GM18951 (cell line): ENCODE measurements around the gene SLC38A8.

Experiments
- POLR2A ChIP-seq: IDR thresholded peaks from 4 replicates; pipeline ENCODE4 v1.6.1; 2011; ENCODE audit warnings: mild to moderate bottlenecking; ENCODE audit not compliant: insufficient read length, insufficient read depth; ENCODE audit errors: extremely low read depth
- in situ Hi-C: fragments of 300-500 bp; cut with MboI; formaldehyde crosslinking; loops from one replicate; pipeline ENCODE4 v1.12.0; 2022; ENCODE audit warnings: low sequenced_read_pairs, mixed read lengths, inconsistent platforms; ENCODE audit not compliant: unreplicated experiment

Gene SLC38A8

GRCh38 chr16:83969771-83970429 lies 72.7 kb downstream of the SLC38A8 start:
- in situ Hi-C loops: loop anchor here (25.0 kb wide), 1 partner anchor 217 kb away; the partner anchor contains the start of genes ADAD2 and TAF1C
- no peak for TF ChIP-seq POLR2A

GRCh38 chr16:83968891-83969649 lies 73.5 kb downstream of the SLC38A8 start:
- in situ Hi-C loops: loop anchor here (25.0 kb wide), 1 partner anchor 218 kb away; the partner anchor contains the start of genes ADAD2 and TAF1C
- TF ChIP-seq POLR2A: no peak

- no peak for TF ChIP-seq POLR2A
- in situ Hi-C loops: loop anchor here (25.0 kb wide), 1 partner anchor 219 kb away; the partner anchor contains the start of genes ADAD2 and TAF1C
These were observed 74.2 kb downstream of the SLC38A8 start for GRCh38 chr16:83968306-83968851.

GRCh38 chr16:83967838-83968305 lies 74.7 kb downstream of the SLC38A8 start, which contains the start of gene NECAB2:
TSS of gene NECAB2 (plus strand) at chr16:83968244. CDS start at chr16:83968649, 405 bp downstream.
- no peak for TF ChIP-seq POLR2A
- in situ Hi-C loops: loop anchor here (25.0 kb wide), 1 partner anchor 219 kb away; the partner anchor contains the start of genes ADAD2 and TAF1C

GRCh38 chr16:83967091-83967490 lies 75.5 kb downstream of the SLC38A8 start:
- TF ChIP-seq POLR2A: no peak
- in situ Hi-C loops: loop anchor here (25.0 kb wide), 1 partner anchor 220 kb away; the partner anchor contains the start of genes ADAD2 and TAF1C

- in situ Hi-C loops: loop anchor here (25.0 kb wide), 1 partner anchor 221 kb away; the partner anchor contains the start of genes ADAD2 and TAF1C
- TF ChIP-seq POLR2A: no peak
These were observed 76.4 kb downstream of the SLC38A8 start for GRCh38 chr16:83966153-83966696.

GRCh38 chr16:83965444-83966152 lies 77.0 kb downstream of the SLC38A8 start:
- TF ChIP-seq POLR2A: no peak
- in situ Hi-C loops: loop anchor here (25.0 kb wide), 1 partner anchor 222 kb away; the partner anchor contains the start of genes ADAD2 and TAF1C

- in situ Hi-C loops: loop anchor here (25.0 kb wide), 1 partner anchor 222 kb away; the partner anchor contains the start of genes ADAD2 and TAF1C
- no peak for TF ChIP-seq POLR2A
These were observed 77.7 kb downstream of the SLC38A8 start for GRCh38 chr16:83964684-83965443.

- in situ Hi-C loops: loop anchor here (25.0 kb wide), 1 partner anchor 224 kb away; the partner anchor contains the start of genes ADAD2 and TAF1C
- TF ChIP-seq POLR2A: no peak
These were observed 79.1 kb downstream of the SLC38A8 start for GRCh38 chr16:83963277-83964119.

GRCh38 chr16:83961591-83961990 lies 81.0 kb downstream of the SLC38A8 start:
- no peak for TF ChIP-seq POLR2A
- in situ Hi-C loops: loop anchor here (25.0 kb wide), 1 partner anchor 226 kb away; the partner anchor contains the start of genes ADAD2 and TAF1C
